Stimulated activated CD4-positive, alpha-beta T cell treated with anti-CD3 and anti-CD28 coated beads, Interleukin-15, amount 100 ng/mL, for 24 hours (primary cell): ENCODE measurements around the gene RAB28.

ENCODE experiments used
- DNase-seq: peaks from one replicate; pipeline ENCODE4 v3.0.0-alpha.2; 2020

RAB28 gene

GRCh38 chr4:13504374-13504773, 20.2 kb upstream of the RAB28 start:
- DNase-seq, result no peak

GRCh38 chr4:13498469-13498868, 14.3 kb upstream of the RAB28 start:
- no peak for DNase-seq

- no peak for DNase-seq
Observed at GRCh38 chr4:13496605-13497004, 12.5 kb upstream of the RAB28 start.

GRCh38 chr4:13495753-13496152, 11.6 kb upstream of the RAB28 start:
- no peak for DNase-seq

- no peak for DNase-seq
Observed at GRCh38 chr4:13493793-13494192, 9.7 kb upstream of the RAB28 start.

- DNase-seq, result no peak
Observed at GRCh38 chr4:13492747-13493146, 8.6 kb upstream of the RAB28 start.

- no peak for DNase-seq
Observed at GRCh38 chr4:13484749-13485221, 645 bp upstream of the RAB28 start.

GRCh38 chr4:13483768-13484121, 395 bp downstream of the RAB28 start:
- peak; percentile 29 for DNase-seq

GRCh38 chr4:13483136-13483767, 888 bp downstream of the RAB28 start:
- no peak for DNase-seq

GRCh38 chr4:13481569-13481968, 2.6 kb downstream of the RAB28 start:
- DNase-seq, result no peak

- DNase-seq, result no peak
Observed at GRCh38 chr4:13478707-13479106, 5.4 kb downstream of the RAB28 start.

GRCh38 chr4:13478131-13478530, 6.0 kb downstream of the RAB28 start:
- DNase-seq, result no peak

GRCh38 chr4:13476915-13477314, 7.2 kb downstream of the RAB28 start:
- DNase-seq, result no peak

GRCh38 chr4:13476152-13476551, 8.0 kb downstream of the RAB28 start:
- DNase-seq, result no peak

GRCh38 chr4:13471400-13471799, 12.7 kb downstream of the RAB28 start:
- DNase-seq, result no peak

GRCh38 chr4:13470379-13470778, 13.8 kb downstream of the RAB28 start:
- no peak for DNase-seq

GRCh38 chr4:13464973-13465372, 19.2 kb downstream of the RAB28 start:
- no peak for DNase-seq

- no peak for DNase-seq
Observed at GRCh38 chr4:13464543-13464942, 19.6 kb downstream of the RAB28 start.

- no peak for DNase-seq
Observed at GRCh38 chr4:13461191-13461905, 22.8 kb downstream of the RAB28 start.

- no peak for DNase-seq
Observed at GRCh38 chr4:13455411-13455810, 28.7 kb downstream of the RAB28 start.

GRCh38 chr4:13454786-13455185, 29.4 kb downstream of the RAB28 start:
- no peak for DNase-seq

- no peak for DNase-seq
Observed at GRCh38 chr4:13452927-13453579, 31.1 kb downstream of the RAB28 start.

- DNase-seq, result no peak
Observed at GRCh38 chr4:13449590-13449989, 34.5 kb downstream of the RAB28 start.
